K562 (cell line): ENCODE data around the gene EEF1AKMT1. TPM values are rescaled to one million over a fixed set of nuclear protein-coding genes. Genes with fewer than 3 reads are reported as not detected.

Experiments used
- HNRNPH1 ChIP-seq: fragments of 200-400 bp; formaldehyde crosslinking; optimal IDR thresholded peaks from 2 replicates; pipeline ENCODE3; 2017; ENCODE audit warnings: low read depth, mild to moderate bottlenecking, low read length, moderate library complexity
- KLF1 ChIP-seq: fragments of 450-650 bp; IDR thresholded peaks from 2 replicates; pipeline ENCODE4 v1.6.1; 2016; ENCODE audit warnings: missing genetic modification characterization, missing compliant biosample characterization
- MIER1 ChIP-seq: fragments of 450-650 bp; IDR thresholded peaks from 2 replicates; pipeline ENCODE4 v1.6.1; 2016; ENCODE audit warnings: antibody characterized with exemption, mild to moderate bottlenecking, low read depth
- NR2C1 ChIP-seq, 2 experiments: fragments of 450-650 bp; IDR thresholded peaks; 2 replicates each; pipeline ENCODE4 v1.6.1; 2017; ENCODE audit warnings: mild to moderate bottlenecking in 2 of 2, antibody characterized with exemption in 1 of 2, inconsistent platforms in 1 of 2, missing compliant biosample characterization in 1 of 2, missing genetic modification characterization in 1 of 2
- RAD21 ChIP-seq, 2 experiments: fragments of 250-450 bp in 1 of 2; fragments of 450-650 bp in 1 of 2; sonication (Bioruptor Pico) in 1 of 2; formaldehyde crosslinking in 1 of 2; IDR thresholded peaks in 1 of 2; conservative IDR thresholded peaks in 1 of 2; 2 replicates each; pipeline versions ENCODE4 v1.4.0 to v1.8.0; 2020 to 2022; ENCODE audit warnings: mild to moderate bottlenecking in 2 of 2, moderate library complexity in 1 of 2
- RBM39 ChIP-seq: fragments of 200-400 bp; formaldehyde crosslinking; optimal IDR thresholded peaks from 2 replicates; pipeline ENCODE3; 2018; ENCODE audit warnings: low read depth, low read length
- TAF15 ChIP-seq: fragments of 200-400 bp; formaldehyde crosslinking; IDR thresholded peaks from 2 replicates; pipeline ENCODE4 v1.6.1; 2017; ENCODE audit warnings: mild to moderate bottlenecking, low read depth, low read length, moderate library complexity
- TCF7 ChIP-seq: sonication (generic); IDR thresholded peaks from 2 replicates; pipeline ENCODE4 v1.6.1; 2016; ENCODE audit warnings: antibody characterized with exemption, borderline replicate concordance
- ZNF184 ChIP-seq: sonication (generic); formaldehyde crosslinking; IDR thresholded peaks from 2 replicates; pipeline ENCODE4 v1.5.0; 2020; ENCODE audit warnings: missing genetic modification reagents
- ZNF551 ChIP-seq: fragments of 250-450 bp; sonication (Bioruptor Pico); IDR thresholded peaks from 2 replicates; pipeline ENCODE4 v1.5.0; 2021; ENCODE audit warnings: mild to moderate bottlenecking, moderate library complexity
- ZNF668 ChIP-seq: fragments of 250-450 bp; sonication (Bioruptor Pico); IDR thresholded peaks from 2 replicates; pipeline ENCODE4 v1.8.0; 2022; ENCODE audit warnings: mild to moderate bottlenecking, inconsistent platforms
- ZSCAN32 ChIP-seq: fragments of 450-650 bp; formaldehyde crosslinking; IDR thresholded peaks from 2 replicates; pipeline ENCODE4 v1.4.0; 2020; ENCODE audit warnings: mild to moderate bottlenecking, moderate library complexity
- polyA plus RNA-seq, 8 experiments: library from polyadenylated mRNA; depleted of rRNA in 4 of 8; stranded (reverse) in 5 of 8; unstranded in 3 of 8; fragments of >200 nt; fragmentation: Nextera tagmentation in 2 of 8; fragmentation: Illumina TruSeq in 1 of 8; extraction: Ambion mirVana in 2 of 8; extraction: Trizol in 1 of 8; gene quantifications; 2 replicates each; pipeline versions ENCODE4 v1.2.1 to v1.2.3, GENCODE V29; 2011 to 2014; ENCODE audit warnings: inconsistent platforms in 1 of 8, missing spikeins in 1 of 8
- total RNA-seq, 7 experiments: library from RNA; depleted of rRNA in 6 of 7; stranded (reverse); fragments of >200 nt in 6 of 7; fragmentation: Illumina TruSeq in 2 of 7; extraction: Trizol in 2 of 7; gene quantifications; 2 replicates each; pipeline versions ENCODE4 v1.2.1 to v1.2.3, GENCODE V29; 2011 to 2021; ENCODE audit warnings: low replicate concordance in 1 of 7
- TF ChIP-seq, protein P1 (sequence below): fragments of 200-600 bp; sonication (generic); IDR thresholded peaks from one replicate; pipeline ENCODE4 v1.6.1; 2012; ENCODE audit warnings: mild to moderate bottlenecking, low read depth, low read length, inconsistent platforms
- TF ChIP-seq, protein P2 (sequence below): fragments of 250-450 bp; sonication (Bioruptor Pico); IDR thresholded peaks from 2 replicates; pipeline ENCODE4 v1.8.0; 2022; ENCODE audit warnings: inconsistent platforms, mild to moderate bottlenecking, moderate library complexity, borderline replicate concordance
- TF ChIP-seq, protein P3 (sequence below): fragments of 250-450 bp; sonication (Bioruptor Pico); IDR thresholded peaks from 2 replicates; pipeline ENCODE4 v1.8.0; 2022; ENCODE audit warnings: moderate library complexity, mild to moderate bottlenecking, inconsistent platforms

The EEF1AKMT1 gene
- total and polyA plus RNA-seq, 9 of the 15 experiments (the other 6 are each of a cell fraction or from before 2014, with no cell fraction given): 5.3 to 36.3 (median 7.9) TPM

DNA sequence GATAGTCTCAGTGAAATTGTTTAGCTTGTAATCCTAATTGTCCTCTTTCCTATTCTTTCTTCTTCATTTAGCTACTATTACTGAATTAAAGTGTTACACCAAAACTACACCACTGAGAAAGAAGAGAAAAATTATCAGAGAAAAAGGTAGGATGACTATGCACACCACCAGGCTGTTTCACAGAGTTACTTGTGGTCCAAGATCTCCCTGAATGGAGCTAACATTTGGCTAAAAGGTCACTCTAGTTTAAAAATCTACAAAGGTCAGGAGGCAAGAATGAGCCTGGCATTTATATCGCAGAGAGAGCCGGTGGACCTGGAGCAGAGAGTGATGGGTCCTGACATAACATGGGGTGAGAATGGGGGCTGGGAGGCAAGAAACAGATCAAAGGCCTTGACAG, 37.0 kb upstream of the EEF1AKMT1 start (continued):
- TF ChIP-seq, protein P1, sequence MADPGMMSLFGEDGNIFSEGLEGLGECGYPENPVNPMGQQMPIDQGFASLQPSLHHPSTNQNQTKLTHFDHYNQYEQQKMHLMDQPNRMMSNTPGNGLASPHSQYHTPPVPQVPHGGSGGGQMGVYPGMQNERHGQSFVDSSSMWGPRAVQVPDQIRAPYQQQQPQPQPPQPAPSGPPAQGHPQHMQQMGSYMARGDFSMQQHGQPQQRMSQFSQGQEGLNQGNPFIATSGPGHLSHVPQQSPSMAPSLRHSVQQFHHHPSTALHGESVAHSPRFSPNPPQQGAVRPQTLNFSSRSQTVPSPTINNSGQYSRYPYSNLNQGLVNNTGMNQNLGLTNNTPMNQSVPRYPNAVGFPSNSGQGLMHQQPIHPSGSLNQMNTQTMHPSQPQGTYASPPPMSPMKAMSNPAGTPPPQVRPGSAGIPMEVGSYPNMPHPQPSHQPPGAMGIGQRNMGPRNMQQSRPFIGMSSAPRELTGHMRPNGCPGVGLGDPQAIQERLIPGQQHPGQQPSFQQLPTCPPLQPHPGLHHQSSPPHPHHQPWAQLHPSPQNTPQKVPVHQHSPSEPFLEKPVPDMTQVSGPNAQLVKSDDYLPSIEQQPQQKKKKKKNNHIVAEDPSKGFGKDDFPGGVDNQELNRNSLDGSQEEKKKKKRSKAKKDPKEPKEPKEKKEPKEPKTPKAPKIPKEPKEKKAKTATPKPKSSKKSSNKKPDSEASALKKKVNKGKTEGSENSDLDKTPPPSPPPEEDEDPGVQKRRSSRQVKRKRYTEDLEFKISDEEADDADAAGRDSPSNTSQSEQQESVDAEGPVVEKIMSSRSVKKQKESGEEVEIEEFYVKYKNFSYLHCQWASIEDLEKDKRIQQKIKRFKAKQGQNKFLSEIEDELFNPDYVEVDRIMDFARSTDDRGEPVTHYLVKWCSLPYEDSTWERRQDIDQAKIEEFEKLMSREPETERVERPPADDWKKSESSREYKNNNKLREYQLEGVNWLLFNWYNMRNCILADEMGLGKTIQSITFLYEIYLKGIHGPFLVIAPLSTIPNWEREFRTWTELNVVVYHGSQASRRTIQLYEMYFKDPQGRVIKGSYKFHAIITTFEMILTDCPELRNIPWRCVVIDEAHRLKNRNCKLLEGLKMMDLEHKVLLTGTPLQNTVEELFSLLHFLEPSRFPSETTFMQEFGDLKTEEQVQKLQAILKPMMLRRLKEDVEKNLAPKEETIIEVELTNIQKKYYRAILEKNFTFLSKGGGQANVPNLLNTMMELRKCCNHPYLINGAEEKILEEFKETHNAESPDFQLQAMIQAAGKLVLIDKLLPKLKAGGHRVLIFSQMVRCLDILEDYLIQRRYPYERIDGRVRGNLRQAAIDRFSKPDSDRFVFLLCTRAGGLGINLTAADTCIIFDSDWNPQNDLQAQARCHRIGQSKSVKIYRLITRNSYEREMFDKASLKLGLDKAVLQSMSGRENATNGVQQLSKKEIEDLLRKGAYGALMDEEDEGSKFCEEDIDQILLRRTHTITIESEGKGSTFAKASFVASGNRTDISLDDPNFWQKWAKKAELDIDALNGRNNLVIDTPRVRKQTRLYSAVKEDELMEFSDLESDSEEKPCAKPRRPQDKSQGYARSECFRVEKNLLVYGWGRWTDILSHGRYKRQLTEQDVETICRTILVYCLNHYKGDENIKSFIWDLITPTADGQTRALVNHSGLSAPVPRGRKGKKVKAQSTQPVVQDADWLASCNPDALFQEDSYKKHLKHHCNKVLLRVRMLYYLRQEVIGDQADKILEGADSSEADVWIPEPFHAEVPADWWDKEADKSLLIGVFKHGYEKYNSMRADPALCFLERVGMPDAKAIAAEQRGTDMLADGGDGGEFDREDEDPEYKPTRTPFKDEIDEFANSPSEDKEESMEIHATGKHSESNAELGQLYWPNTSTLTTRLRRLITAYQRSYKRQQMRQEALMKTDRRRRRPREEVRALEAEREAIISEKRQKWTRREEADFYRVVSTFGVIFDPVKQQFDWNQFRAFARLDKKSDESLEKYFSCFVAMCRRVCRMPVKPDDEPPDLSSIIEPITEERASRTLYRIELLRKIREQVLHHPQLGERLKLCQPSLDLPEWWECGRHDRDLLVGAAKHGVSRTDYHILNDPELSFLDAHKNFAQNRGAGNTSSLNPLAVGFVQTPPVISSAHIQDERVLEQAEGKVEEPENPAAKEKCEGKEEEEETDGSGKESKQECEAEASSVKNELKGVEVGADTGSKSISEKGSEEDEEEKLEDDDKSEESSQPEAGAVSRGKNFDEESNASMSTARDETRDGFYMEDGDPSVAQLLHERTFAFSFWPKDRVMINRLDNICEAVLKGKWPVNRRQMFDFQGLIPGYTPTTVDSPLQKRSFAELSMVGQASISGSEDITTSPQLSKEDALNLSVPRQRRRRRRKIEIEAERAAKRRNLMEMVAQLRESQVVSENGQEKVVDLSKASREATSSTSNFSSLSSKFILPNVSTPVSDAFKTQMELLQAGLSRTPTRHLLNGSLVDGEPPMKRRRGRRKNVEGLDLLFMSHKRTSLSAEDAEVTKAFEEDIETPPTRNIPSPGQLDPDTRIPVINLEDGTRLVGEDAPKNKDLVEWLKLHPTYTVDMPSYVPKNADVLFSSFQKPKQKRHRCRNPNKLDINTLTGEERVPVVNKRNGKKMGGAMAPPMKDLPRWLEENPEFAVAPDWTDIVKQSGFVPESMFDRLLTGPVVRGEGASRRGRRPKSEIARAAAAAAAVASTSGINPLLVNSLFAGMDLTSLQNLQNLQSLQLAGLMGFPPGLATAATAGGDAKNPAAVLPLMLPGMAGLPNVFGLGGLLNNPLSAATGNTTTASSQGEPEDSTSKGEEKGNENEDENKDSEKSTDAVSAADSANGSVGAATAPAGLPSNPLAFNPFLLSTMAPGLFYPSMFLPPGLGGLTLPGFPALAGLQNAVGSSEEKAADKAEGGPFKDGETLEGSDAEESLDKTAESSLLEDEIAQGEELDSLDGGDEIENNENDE: no peak
- TF ChIP-seq MIER1: no peak
- no peak for TF ChIP-seq RBM39
- TF ChIP-seq, protein P2, sequence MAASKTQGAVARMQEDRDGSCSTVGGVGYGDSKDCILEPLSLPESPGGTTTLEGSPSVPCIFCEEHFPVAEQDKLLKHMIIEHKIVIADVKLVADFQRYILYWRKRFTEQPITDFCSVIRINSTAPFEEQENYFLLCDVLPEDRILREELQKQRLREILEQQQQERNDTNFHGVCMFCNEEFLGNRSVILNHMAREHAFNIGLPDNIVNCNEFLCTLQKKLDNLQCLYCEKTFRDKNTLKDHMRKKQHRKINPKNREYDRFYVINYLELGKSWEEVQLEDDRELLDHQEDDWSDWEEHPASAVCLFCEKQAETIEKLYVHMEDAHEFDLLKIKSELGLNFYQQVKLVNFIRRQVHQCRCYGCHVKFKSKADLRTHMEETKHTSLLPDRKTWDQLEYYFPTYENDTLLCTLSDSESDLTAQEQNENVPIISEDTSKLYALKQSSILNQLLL (CRISPR knock-in tag): no peak
- TF ChIP-seq ZNF551 (CRISPR knock-in tag): no peak
- no peak for TF ChIP-seq NR2C1 (IDR thresholded peaks at IDR 0.05)
- no peak for TF ChIP-seq NR2C1 (tag; IDR thresholded peaks at IDR 0.05)
- TF ChIP-seq RAD21 (CRISPR knock-in tag; conservative IDR thresholded peaks at IDR 0.05 in 1 of 2, IDR thresholded peaks at IDR 0.05 in 1 of 2): no peak
- no peak for TF ChIP-seq TCF7
- no peak for TF ChIP-seq ZNF184 (CRISPR knock-in tag)
- TF ChIP-seq ZSCAN32 (CRISPR knock-in tag): no peak
- no peak for TF ChIP-seq ZNF668 (CRISPR knock-in tag)
- TF ChIP-seq TAF15: no peak
- no peak for TF ChIP-seq HNRNPH1
- no peak for TF ChIP-seq KLF1 (tag)
- TF ChIP-seq, protein P3, sequence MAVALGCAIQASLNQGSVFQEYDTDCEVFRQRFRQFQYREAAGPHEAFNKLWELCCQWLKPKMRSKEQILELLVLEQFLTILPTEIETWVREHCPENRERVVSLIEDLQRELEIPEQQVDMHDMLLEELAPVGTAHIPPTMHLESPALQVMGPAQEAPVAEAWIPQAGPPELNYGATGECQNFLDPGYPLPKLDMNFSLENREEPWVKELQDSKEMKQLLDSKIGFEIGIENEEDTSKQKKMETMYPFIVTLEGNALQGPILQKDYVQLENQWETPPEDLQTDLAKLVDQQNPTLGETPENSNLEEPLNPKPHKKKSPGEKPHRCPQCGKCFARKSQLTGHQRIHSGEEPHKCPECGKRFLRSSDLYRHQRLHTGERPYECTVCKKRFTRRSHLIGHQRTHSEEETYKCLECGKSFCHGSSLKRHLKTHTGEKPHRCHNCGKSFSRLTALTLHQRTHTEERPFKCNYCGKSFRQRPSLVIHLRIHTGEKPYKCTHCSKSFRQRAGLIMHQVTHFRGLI (CRISPR knock-in tag): no peak
